ENCODE measurements around the gene SMOC1. TPM values are rescaled to one million over a fixed set of nuclear protein-coding genes. Genes with fewer than 3 reads are reported as not detected.

The SMOC1 gene, protein sequence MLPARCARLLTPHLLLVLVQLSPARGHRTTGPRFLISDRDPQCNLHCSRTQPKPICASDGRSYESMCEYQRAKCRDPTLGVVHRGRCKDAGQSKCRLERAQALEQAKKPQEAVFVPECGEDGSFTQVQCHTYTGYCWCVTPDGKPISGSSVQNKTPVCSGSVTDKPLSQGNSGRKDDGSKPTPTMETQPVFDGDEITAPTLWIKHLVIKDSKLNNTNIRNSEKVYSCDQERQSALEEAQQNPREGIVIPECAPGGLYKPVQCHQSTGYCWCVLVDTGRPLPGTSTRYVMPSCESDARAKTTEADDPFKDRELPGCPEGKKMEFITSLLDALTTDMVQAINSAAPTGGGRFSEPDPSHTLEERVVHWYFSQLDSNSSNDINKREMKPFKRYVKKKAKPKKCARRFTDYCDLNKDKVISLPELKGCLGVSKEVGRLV
- polyA plus RNA-seq (2013, experiment 1 of 2) = 180 TPM
- polyA plus RNA-seq (2013, experiment 2 of 2) = 179 TPM

DNA sequence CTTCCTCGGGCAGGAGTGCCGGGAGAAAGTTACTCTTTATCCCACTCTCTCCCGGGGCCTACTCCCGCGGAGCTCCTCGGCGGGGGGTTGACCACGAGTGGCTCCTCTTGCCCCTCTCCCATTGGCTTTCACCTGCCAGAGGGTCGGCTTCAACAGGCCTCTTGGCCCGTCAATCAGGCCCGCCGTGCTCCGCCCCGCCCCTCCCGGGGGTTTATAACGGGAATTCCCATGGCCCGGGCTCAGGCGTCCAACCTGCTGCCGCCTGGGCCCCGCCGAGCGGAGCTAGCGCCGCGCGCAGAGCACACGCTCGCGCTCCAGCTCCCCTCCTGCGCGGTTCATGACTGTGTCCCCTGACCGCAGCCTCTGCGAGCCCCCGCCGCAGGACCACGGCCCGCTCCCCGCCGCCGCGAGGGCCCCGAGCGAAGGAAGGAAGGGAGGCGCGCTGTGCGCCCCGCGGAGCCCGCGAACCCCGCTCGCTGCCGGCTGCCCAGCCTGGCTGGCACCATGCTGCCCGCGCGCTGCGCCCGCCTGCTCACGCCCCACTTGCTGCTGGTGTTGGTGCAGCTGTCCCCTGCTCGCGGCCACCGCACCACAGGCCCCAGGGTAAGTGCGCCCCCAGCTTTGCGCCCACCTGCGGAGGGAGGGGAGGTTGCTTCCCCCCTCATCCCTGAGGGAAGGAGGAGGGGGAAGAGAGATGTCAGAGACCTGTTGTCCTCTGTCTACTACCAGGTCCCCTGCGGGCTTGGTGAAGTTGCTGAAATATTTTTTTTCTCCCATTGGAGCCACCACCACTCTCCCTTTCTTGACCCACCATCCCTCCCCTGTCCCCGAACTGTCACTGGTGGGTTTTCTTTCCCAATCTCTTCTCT, at the start of gene SMOC1:
Gene SMOC1 (plus strand): TSS at position 242 of the 869 bp plus-strand sequence. CDS start 263 bp downstream, at position 505.
- Histone ChIP-seq H2AK5ac (ENCODE audit: low read depth, low read length) (peak within 1 kb of the TSS; percentile 91), H3K14ac (ENCODE audit: low read length) (peak within 1 kb of the TSS; percentile 100), H3K79me1 (ENCODE audit: low read depth, low read length) (peaks cover 7% of the 10 kb centered on the region), H3K27ac (replicated peaks; ENCODE audit: low read length) (peak within 1 kb of the TSS; percentile 84), H3K4me1 (ENCODE audit: control insufficient read depth in 2 of 2, insufficient read depth in 1 of 2, low read depth in 1 of 2, low read length in 2 of 2) (peaks cover 10 to 15% of the 10 kb centered on the region in 2 donors), H2AFZ (ENCODE audit: low read length) (peak within 1 kb of the TSS; percentile 86), H3K9ac (ENCODE audit: low read depth, low read length, poor library complexity) (peak within 1 kb of the TSS; percentile 100), H3K23ac (ENCODE audit: low read depth, low read length, poor library complexity) (peak within 1 kb of the TSS; percentile 87), H3K4me2 (ENCODE audit: insufficient read depth, low read length, poor library complexity, severe bottlenecking) (peak within 1 kb of the TSS; percentile 58), H3K27me3 (ENCODE audit: control insufficient read depth in 3 of 3, insufficient read depth in 3 of 3, low read depth in 1 of 3, low read length in 3 of 3) (no peaks in the 10 kb centered on the region), H3K4me3 (ENCODE audit: low read length in 2 of 2) (peak within 1 kb of the TSS; percentile 87 to 100), H2BK12ac (ENCODE audit: low read length) (peak within 1 kb of the TSS; percentile 68), H2BK120ac (ENCODE audit: low read depth, low read length) (peak within 1 kb of the TSS; percentile 69), H2BK15ac (ENCODE audit: low read length) (peak within 1 kb of the TSS; percentile 59), H4K91ac (ENCODE audit: low read depth, low read length, poor library complexity) (peak within 1 kb of the TSS; percentile 93), H3K18ac (ENCODE audit: low read length) (peak within 1 kb of the TSS; percentile 100), H3K36me3 (replicated peaks in 1 of 2; ENCODE audit: control insufficient read depth in 2 of 2, insufficient read depth in 2 of 2, low read length in 2 of 2) (peaks cover 0 to 12% of the 10 kb centered on the region in 2 donors), H2BK5ac (ENCODE audit: low read length) (peak within 1 kb of the TSS; percentile 88), H3K4ac (ENCODE audit: low read length) (peak within 1 kb of the TSS; percentile 79), H3K9me3 (replicated peaks in 1 of 2; ENCODE audit: control insufficient read depth in 2 of 2, insufficient read depth in 1 of 2, low read depth in 1 of 2, low read length in 2 of 2) (peaks cover 0 to 16% of the 10 kb centered on the region in 2 donors), H4K8ac (ENCODE audit: low read depth, low read length) (peak within 1 kb of the TSS; percentile 33)
- peak; percentile 81 for DNase-seq (ENCODE audit: low spot score)
- no CpG with 5 or more reads among the region's 67 CpGs for WGBS, 2 donors (ENCODE audit: extremely low coverage in 2 of 2, insufficient read length in 2 of 2, insufficient replicate concordance in 1 of 2)

DNA sequence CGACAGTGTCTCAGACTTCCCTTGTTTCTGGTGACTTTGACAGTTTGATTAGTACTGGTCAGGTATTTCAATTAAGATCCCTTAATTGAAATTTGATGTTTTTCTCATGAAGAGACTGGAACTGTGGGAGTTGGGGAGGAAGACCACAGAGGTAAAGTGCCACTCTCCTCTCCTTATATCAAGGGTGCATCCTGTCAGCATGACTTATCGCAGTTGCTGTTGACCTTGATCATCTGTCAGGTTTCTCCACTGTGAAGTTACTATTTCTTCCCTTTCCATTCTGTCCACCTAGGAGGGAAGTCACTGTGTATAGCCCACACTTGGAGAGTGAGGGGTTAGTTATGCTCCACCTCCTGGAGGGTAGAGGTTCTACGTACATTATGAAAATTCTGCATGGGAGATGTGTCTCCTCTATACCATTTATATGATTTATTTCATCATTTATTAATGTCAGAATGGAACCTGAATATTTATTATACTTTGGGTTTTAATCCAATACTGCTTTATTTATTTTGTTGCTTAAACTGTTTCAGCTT, 40.3 kb upstream of the SMOC1 start:
- Histone ChIP-seq H4K8ac (ENCODE audit: low read depth, low read length) (no peak overlapping the region), H3K9ac (ENCODE audit: low read depth, low read length, poor library complexity) (no peak overlapping the region), H2BK120ac (ENCODE audit: low read depth, low read length) (no peak overlapping the region), H2BK12ac (ENCODE audit: low read length) (no peak overlapping the region), H3K79me1 (ENCODE audit: low read depth, low read length) (peaks cover 5% of the 10 kb centered on the region), H3K4ac (ENCODE audit: low read length) (no peak overlapping the region), H3K9me3 (replicated peaks in 1 of 2; ENCODE audit: control insufficient read depth in 2 of 2, insufficient read depth in 1 of 2, low read depth in 1 of 2, low read length in 2 of 2) (no peaks in the 10 kb centered on the region), H2AFZ (ENCODE audit: low read length) (no peak overlapping the region), H3K14ac (ENCODE audit: low read length) (no peak overlapping the region), H3K36me3 (replicated peaks in 1 of 2; ENCODE audit: control insufficient read depth in 2 of 2, insufficient read depth in 2 of 2, low read length in 2 of 2) (no peaks in the 10 kb centered on the region), H3K23ac (ENCODE audit: low read depth, low read length, poor library complexity) (no peak overlapping the region), H2BK15ac (ENCODE audit: low read length) (no peak overlapping the region), H4K91ac (ENCODE audit: low read depth, low read length, poor library complexity) (no peak overlapping the region), H3K4me3 (ENCODE audit: low read length in 2 of 2) (no peak overlapping the region), H3K4me1 (ENCODE audit: control insufficient read depth in 2 of 2, insufficient read depth in 1 of 2, low read depth in 1 of 2, low read length in 2 of 2) (peaks cover 23 to 37% of the 10 kb centered on the region in 2 donors), H2AK5ac (ENCODE audit: low read depth, low read length) (no peak overlapping the region), H3K27ac (replicated peaks; ENCODE audit: low read length) (no peak overlapping the region), H3K27me3 (ENCODE audit: control insufficient read depth in 3 of 3, insufficient read depth in 3 of 3, low read depth in 1 of 3, low read length in 3 of 3) (peaks cover 0 to 2% (median 0%) of the 10 kb centered on the region in 3 experiments), H3K18ac (ENCODE audit: low read length) (no peak overlapping the region), H2BK5ac (ENCODE audit: low read length) (no peak overlapping the region), H3K4me2 (ENCODE audit: insufficient read depth, low read length, poor library complexity, severe bottlenecking) (no peak overlapping the region)
- WGBS, 2 donors (ENCODE audit: extremely low coverage in 2 of 2, insufficient read length in 2 of 2, insufficient replicate concordance in 1 of 2) = no CpG with 5 or more reads among the region's 3 CpGs
- no peak for DNase-seq (ENCODE audit: low spot score)

DNA sequence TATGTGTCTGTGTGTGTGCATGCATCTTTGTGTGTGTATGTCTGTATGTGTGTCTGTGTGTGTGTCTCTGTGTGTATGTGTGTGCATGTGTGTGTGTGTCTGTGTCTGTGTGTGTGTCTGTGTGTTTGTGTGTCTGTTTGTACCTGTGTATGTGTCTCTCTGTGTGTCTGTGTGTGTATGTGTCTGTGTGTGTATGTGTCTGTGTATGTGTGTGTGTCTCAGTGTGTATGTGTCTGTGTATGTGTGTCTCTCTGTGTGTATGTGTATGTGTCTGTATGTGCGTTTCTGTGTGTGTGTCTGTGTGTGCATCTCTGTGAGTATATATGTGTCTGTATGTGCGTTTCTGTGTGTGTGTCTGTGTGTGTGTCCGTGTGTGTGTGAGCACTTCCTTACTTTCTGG, 39.6 kb upstream of the SMOC1 start:
- Histone ChIP-seq H3K9me3 (replicated peaks in 1 of 2; ENCODE audit: control insufficient read depth in 2 of 2, insufficient read depth in 1 of 2, low read depth in 1 of 2, low read length in 2 of 2) (no peaks in the 10 kb centered on the region), H2BK12ac (ENCODE audit: low read length) (peak overlapping the region; percentile 87), H4K91ac (ENCODE audit: low read depth, low read length, poor library complexity) (peak overlapping the region; percentile 87), H4K8ac (ENCODE audit: low read depth, low read length) (peak overlapping the region; percentile 92), H3K9ac (ENCODE audit: low read depth, low read length, poor library complexity) (no peak overlapping the region), H3K27me3 (ENCODE audit: control insufficient read depth in 3 of 3, insufficient read depth in 3 of 3, low read depth in 1 of 3, low read length in 3 of 3) (peaks cover 0 to 2% (median 0%) of the 10 kb centered on the region in 3 experiments), H2BK120ac (ENCODE audit: low read depth, low read length) (peak overlapping the region; percentile 18), H3K79me1 (ENCODE audit: low read depth, low read length) (peaks cover 5% of the 10 kb centered on the region), H3K4ac (ENCODE audit: low read length) (peak overlapping the region; percentile 43), H3K4me1 (ENCODE audit: control insufficient read depth in 2 of 2, insufficient read depth in 1 of 2, low read depth in 1 of 2, low read length in 2 of 2) (peaks cover 23 to 37% of the 10 kb centered on the region in 2 donors), H3K14ac (ENCODE audit: low read length) (peak overlapping the region; percentile 92), H2BK5ac (ENCODE audit: low read length) (no peak overlapping the region), H2AK5ac (ENCODE audit: low read depth, low read length) (peak overlapping the region; percentile 72), H3K18ac (ENCODE audit: low read length) (peak overlapping the region; percentile 16), H3K4me2 (ENCODE audit: insufficient read depth, low read length, poor library complexity, severe bottlenecking) (no peak overlapping the region), H2BK15ac (ENCODE audit: low read length) (peak overlapping the region; percentile 2), H3K36me3 (replicated peaks in 1 of 2; ENCODE audit: control insufficient read depth in 2 of 2, insufficient read depth in 2 of 2, low read length in 2 of 2) (no peaks in the 10 kb centered on the region), H2AFZ (ENCODE audit: low read length) (no peak overlapping the region), H3K27ac (replicated peaks; ENCODE audit: low read length) (no peak overlapping the region), H3K4me3 (ENCODE audit: low read length in 2 of 2) (peak overlapping the region in 1 of 2 donors; percentile 11), H3K23ac (ENCODE audit: low read depth, low read length, poor library complexity) (no peak overlapping the region)
- WGBS, 2 donors (ENCODE audit: extremely low coverage in 2 of 2, insufficient read length in 2 of 2, insufficient replicate concordance in 1 of 2) = no CpG with 5 or more reads among the region's 3 CpGs
- DNase-seq (ENCODE audit: low spot score) = no peak

Data from neuronal stem cell (in vitro differentiated cells).